Glomerular endothelial cell (primary cell): ENCODE results near the gene PLEKHG4B. TPM values are rescaled to one million over a fixed set of nuclear protein-coding genes. Genes with fewer than 3 reads are reported as not detected.
"Not testable (repeated sequence)": the region's sequence is repeated elsewhere in the genome, so short reads cannot be mapped to it uniquely, and the experiment has no call there.

Experiments
- DNase-seq: peaks from one replicate; pipeline ENCODE4 v3.0.0-alpha.2; 2011; ENCODE audit warnings: low read depth, low spot score; ENCODE audit errors: extremely low read depth
- total RNA-seq: library from RNA; depleted of rRNA; stranded (reverse); fragments of >200 nt; gene quantifications from 2 replicates; pipeline ENCODE4 v1.2.3, GENCODE V29; 2015

Gene PLEKHG4B
- total RNA-seq, 1 donor from 2014 or later: 0.06 TPM

GRCh38 chr5:93221-93980, 1.4 kb downstream of the PLEKHG4B start:
- DNase-seq: no peak

GRCh38 chr5:94113-94892, 2.3 kb downstream of the PLEKHG4B start:
- no peak for DNase-seq

- DNase-seq: no peak
Observed at GRCh38 chr5:95241-95980, 3.4 kb downstream of the PLEKHG4B start.

- no peak for DNase-seq
Observed at GRCh38 chr5:96976-97660, 5.2 kb downstream of the PLEKHG4B start.

- no peak for DNase-seq
Observed at GRCh38 chr5:99815-100214, 7.8 kb downstream of the PLEKHG4B start.

GRCh38 chr5:102411-103043, 10.6 kb downstream of the PLEKHG4B start:
- DNase-seq: no peak

GRCh38 chr5:104106-104505, 12.1 kb downstream of the PLEKHG4B start:
- not testable (repeated sequence) for DNase-seq

GRCh38 chr5:104778-105296, 12.9 kb downstream of the PLEKHG4B start:
- no peak for DNase-seq

- DNase-seq: no peak
Observed at GRCh38 chr5:105504-106070, 13.6 kb downstream of the PLEKHG4B start.

- DNase-seq: no peak
Observed at GRCh38 chr5:106587-106986, 14.6 kb downstream of the PLEKHG4B start.

- DNase-seq: no peak
Observed at GRCh38 chr5:107526-107925, 15.6 kb downstream of the PLEKHG4B start.

GRCh38 chr5:109826-110225, 17.9 kb downstream of the PLEKHG4B start:
- DNase-seq: no peak

GRCh38 chr5:110270-110888, 18.4 kb downstream of the PLEKHG4B start:
- DNase-seq: no peak

GRCh38 chr5:111171-111570, 19.2 kb downstream of the PLEKHG4B start:
- DNase-seq: no peak

- no peak for DNase-seq
Observed at GRCh38 chr5:119486-120097, 27.6 kb downstream of the PLEKHG4B start.

GRCh38 chr5:121432-121831, 29.5 kb downstream of the PLEKHG4B start:
- no peak for DNase-seq

- no peak for DNase-seq
Observed at GRCh38 chr5:125815-126214, 33.8 kb downstream of the PLEKHG4B start.

GRCh38 chr5:126806-127205, 34.8 kb downstream of the PLEKHG4B start:
- no peak for DNase-seq

- DNase-seq: no peak
Observed at GRCh38 chr5:127886-128285, 35.9 kb downstream of the PLEKHG4B start.
